Adipocyte (in vitro differentiated cells): ENCODE data around the gene PFKL.

ENCODE experiments used
- DNase-seq: peaks from one replicate; pipeline ENCODE4 v3.0.0-alpha.2; 2015; ENCODE audit warnings: low read depth
- H3K27me3 ChIP-seq: replicated peaks from 2 replicates; pipeline ENCODE4 v1.7.0; 2013; ENCODE audit warnings: mild to moderate bottlenecking, low read length, moderate library complexity; ENCODE audit not compliant: control insufficient read depth, insufficient read depth
- H3K36me3 ChIP-seq: 2 replicates; pipeline ENCODE4 v1.7.0; 2013; ENCODE audit warnings: low read length, mild to moderate bottlenecking, moderate library complexity; ENCODE audit not compliant: control insufficient read depth, insufficient read depth, severe bottlenecking
- H3K4me1 ChIP-seq: 2 replicates; pipeline ENCODE4 v1.7.0; 2013; ENCODE audit warnings: mild to moderate bottlenecking, low read length, moderate library complexity; ENCODE audit not compliant: control insufficient read depth, insufficient read depth
- H3K4me3 ChIP-seq: 2 replicates; pipeline ENCODE4 v1.7.0; 2013; ENCODE audit warnings: mild to moderate bottlenecking, low read length, moderate library complexity
- H3K9ac ChIP-seq: 2 replicates; pipeline ENCODE4 v1.7.0; 2013; ENCODE audit warnings: mild to moderate bottlenecking, low read length, moderate library complexity
- H3K9me3 ChIP-seq: 2 replicates; pipeline ENCODE4 v1.7.0; 2013; ENCODE audit warnings: mild to moderate bottlenecking, low read length, moderate library complexity; ENCODE audit not compliant: control insufficient read depth

PFKL gene

GRCh38 chr21:44306936-44307704 lies 7.3 kb downstream of the PFKL start:
- no peak overlapping the region for H3K9ac ChIP-seq
- H3K36me3 ChIP-seq, result peaks cover 22% of the 10 kb centered on the region
- no peaks in the 10 kb centered on the region for H3K9me3 ChIP-seq
- no peaks in the 10 kb centered on the region for H3K27me3 ChIP-seq
- H3K4me1 ChIP-seq, result peaks cover 16% of the 10 kb centered on the region
- H3K4me3 ChIP-seq, result no peak overlapping the region
- DNase-seq, result no peak

GRCh38 chr21:44310628-44311507 lies 11.0 kb downstream of the PFKL start:
- Histone ChIP-seq H3K4me3 (no peak overlapping the region), H3K36me3 (peaks cover 42% of the 10 kb centered on the region), H3K27me3 (no peaks in the 10 kb centered on the region), H3K9me3 (no peaks in the 10 kb centered on the region), H3K9ac (no peak overlapping the region), H3K4me1 (peaks cover 3% of the 10 kb centered on the region)
- no peak for DNase-seq

GRCh38 chr21:44312089-44312488 lies 12.2 kb downstream of the PFKL start:
- DNase-seq, result no peak
- H3K27me3 ChIP-seq, result no peaks in the 10 kb centered on the region
- peaks cover 2% of the 10 kb centered on the region for H3K4me1 ChIP-seq
- no peak overlapping the region for H3K4me3 ChIP-seq
- no peaks in the 10 kb centered on the region for H3K9me3 ChIP-seq
- H3K9ac ChIP-seq, result no peak overlapping the region
- H3K36me3 ChIP-seq, result peaks cover 47% of the 10 kb centered on the region

GRCh38 chr21:44312716-44313115 lies 12.9 kb downstream of the PFKL start:
- no peaks in the 10 kb centered on the region for H3K9me3 ChIP-seq
- no peak overlapping the region for H3K9ac ChIP-seq
- no peak for DNase-seq
- H3K4me1 ChIP-seq, result no peaks in the 10 kb centered on the region
- H3K27me3 ChIP-seq, result no peaks in the 10 kb centered on the region
- no peak overlapping the region for H3K4me3 ChIP-seq
- H3K36me3 ChIP-seq, result peaks cover 48% of the 10 kb centered on the region

- Histone ChIP-seq H3K27me3 (no peaks in the 10 kb centered on the region), H3K9ac (no peak overlapping the region), H3K36me3 (peaks cover 53% of the 10 kb centered on the region), H3K4me1 (no peaks in the 10 kb centered on the region), H3K9me3 (no peaks in the 10 kb centered on the region), H3K4me3 (no peak overlapping the region)
- DNase-seq, result no peak
Observed at GRCh38 chr21:44313451-44313850, 13.6 kb downstream of the PFKL start.

GRCh38 chr21:44314128-44314527 lies 14.3 kb downstream of the PFKL start:
- no peak overlapping the region for H3K9ac ChIP-seq
- H3K4me3 ChIP-seq, result no peak overlapping the region
- no peak for DNase-seq
- no peaks in the 10 kb centered on the region for H3K27me3 ChIP-seq
- peaks cover 54% of the 10 kb centered on the region for H3K36me3 ChIP-seq
- no peaks in the 10 kb centered on the region for H3K9me3 ChIP-seq
- no peaks in the 10 kb centered on the region for H3K4me1 ChIP-seq

- Histone ChIP-seq H3K36me3 (peaks cover 59% of the 10 kb centered on the region), H3K4me1 (no peaks in the 10 kb centered on the region), H3K4me3 (no peak overlapping the region), H3K9me3 (no peaks in the 10 kb centered on the region), H3K27me3 (no peaks in the 10 kb centered on the region), H3K9ac (no peak overlapping the region)
- no peak for DNase-seq
Observed at GRCh38 chr21:44314561-44314960, 14.7 kb downstream of the PFKL start.

- Histone ChIP-seq H3K27me3 (no peaks in the 10 kb centered on the region), H3K9me3 (no peaks in the 10 kb centered on the region), H3K4me3 (no peak overlapping the region), H3K9ac (no peak overlapping the region), H3K4me1 (no peaks in the 10 kb centered on the region), H3K36me3 (peaks cover 60% of the 10 kb centered on the region)
- no peak for DNase-seq
Observed at GRCh38 chr21:44315691-44316203, 15.9 kb downstream of the PFKL start.

GRCh38 chr21:44316277-44316900 lies 16.5 kb downstream of the PFKL start:
- H3K36me3 ChIP-seq, result peaks cover 54% of the 10 kb centered on the region
- no peak for DNase-seq
- no peaks in the 10 kb centered on the region for H3K27me3 ChIP-seq
- H3K4me1 ChIP-seq, result no peaks in the 10 kb centered on the region
- H3K9me3 ChIP-seq, result no peaks in the 10 kb centered on the region
- no peak overlapping the region for H3K4me3 ChIP-seq
- H3K9ac ChIP-seq, result no peak overlapping the region

- Histone ChIP-seq H3K9ac (no peak overlapping the region), H3K36me3 (peaks cover 54% of the 10 kb centered on the region), H3K9me3 (no peaks in the 10 kb centered on the region), H3K4me1 (no peaks in the 10 kb centered on the region), H3K4me3 (no peak overlapping the region), H3K27me3 (no peaks in the 10 kb centered on the region)
- no peak for DNase-seq
Observed at GRCh38 chr21:44317241-44317782, 17.5 kb downstream of the PFKL start.

GRCh38 chr21:44317871-44318270 lies 18.0 kb downstream of the PFKL start:
- Histone ChIP-seq H3K36me3 (peaks cover 51% of the 10 kb centered on the region), H3K9ac (no peak overlapping the region), H3K4me3 (no peak overlapping the region), H3K9me3 (no peaks in the 10 kb centered on the region), H3K4me1 (no peaks in the 10 kb centered on the region), H3K27me3 (no peaks in the 10 kb centered on the region)
- DNase-seq, result no peak
